IPS DF 19.7 (cell line): ENCODE results near the gene NDUFB8.
"Not testable (repeated sequence)": the region's sequence is repeated elsewhere in the genome, so short reads cannot be mapped to it uniquely, and the experiment has no call there.

Experiments
- DNase-seq: peaks from one replicate; pipeline ENCODE4 v3.0.0-alpha.2; 2013; ENCODE audit warnings: low read depth, low spot score

The NDUFB8 gene

GRCh38 chr10:100529475-100530298 is at the start of gene NDUFB8:
TSS of gene NDUFB8 (minus strand) at chr10:100529871. CDS start at chr10:100529851, 20 bp downstream.
- no peak for DNase-seq

- DNase-seq = no peak
Measured at GRCh38 chr10:100576282-100576635, 46.6 kb upstream of the NDUFB8 start.

- no peak for DNase-seq
Measured at GRCh38 chr10:100575585-100576281, 46.1 kb upstream of the NDUFB8 start.

GRCh38 chr10:100575146-100575545 is 45.5 kb upstream of the NDUFB8 start:
- DNase-seq = not testable (repeated sequence)

- no peak for DNase-seq
Measured at GRCh38 chr10:100571084-100571856, 41.6 kb upstream of the NDUFB8 start.

GRCh38 chr10:100570506-100570905 is 40.8 kb upstream of the NDUFB8 start:
- DNase-seq = no peak

- DNase-seq = peak; percentile 15
Measured at GRCh38 chr10:100569687-100570481, 40.2 kb upstream of the NDUFB8 start.

GRCh38 chr10:100568912-100569311 is 39.2 kb upstream of the NDUFB8 start:
- DNase-seq = no peak

GRCh38 chr10:100567826-100568225 is 38.2 kb upstream of the NDUFB8 start:
- no peak for DNase-seq

- no peak for DNase-seq
Measured at GRCh38 chr10:100567249-100567648, 37.6 kb upstream of the NDUFB8 start.

GRCh38 chr10:100566561-100566960 is 36.9 kb upstream of the NDUFB8 start:
- no peak for DNase-seq

GRCh38 chr10:100565206-100565985 is 35.7 kb upstream of the NDUFB8 start:
- no peak for DNase-seq

- peak; percentile 23 for DNase-seq
Measured at GRCh38 chr10:100562008-100562672, 32.5 kb upstream of the NDUFB8 start.

GRCh38 chr10:100561005-100561404 is 31.3 kb upstream of the NDUFB8 start:
- no peak for DNase-seq

GRCh38 chr10:100560248-100560647 is 30.6 kb upstream of the NDUFB8 start:
- no peak for DNase-seq

- DNase-seq = no peak
Measured at GRCh38 chr10:100554902-100555301, 25.2 kb upstream of the NDUFB8 start.

- no peak for DNase-seq
Measured at GRCh38 chr10:100553929-100554328, 24.3 kb upstream of the NDUFB8 start.

- no peak for DNase-seq
Measured at GRCh38 chr10:100551738-100552137, 22.1 kb upstream of the NDUFB8 start.

GRCh38 chr10:100551196-100551595 is 21.5 kb upstream of the NDUFB8 start:
- no peak for DNase-seq

GRCh38 chr10:100544950-100545349 is 15.3 kb upstream of the NDUFB8 start:
- DNase-seq = no peak
